SK-MEL-5 (cell line): ENCODE measurements around the gene SORCS2. TPM values are rescaled to one million over a fixed set of nuclear protein-coding genes. Genes with fewer than 3 reads are reported as not detected.

Experiments used
- DNase-seq: peaks from one replicate; pipeline ENCODE4 v3.0.0-alpha.2; 2016; ENCODE audit warnings: low read depth, low spot score
- in situ Hi-C: cut with HindIII; loops from 2 replicates; pipeline ENCODE4 v1.10.0; 2016; ENCODE audit warnings: low sequenced_read_pairs, high pct_unique_total_duplicates, low pct_unique_long_range_greater_than_20kb
- total RNA-seq: library from RNA; depleted of rRNA; stranded (reverse); fragments of >200 nt; shearing (Covaris generic); gene quantifications from 2 replicates; pipeline ENCODE4 v1.2.3, GENCODE V29; 2014

SORCS2 gene
- total RNA-seq, 1 experiment from 2014 or later: not detected

DNA sequence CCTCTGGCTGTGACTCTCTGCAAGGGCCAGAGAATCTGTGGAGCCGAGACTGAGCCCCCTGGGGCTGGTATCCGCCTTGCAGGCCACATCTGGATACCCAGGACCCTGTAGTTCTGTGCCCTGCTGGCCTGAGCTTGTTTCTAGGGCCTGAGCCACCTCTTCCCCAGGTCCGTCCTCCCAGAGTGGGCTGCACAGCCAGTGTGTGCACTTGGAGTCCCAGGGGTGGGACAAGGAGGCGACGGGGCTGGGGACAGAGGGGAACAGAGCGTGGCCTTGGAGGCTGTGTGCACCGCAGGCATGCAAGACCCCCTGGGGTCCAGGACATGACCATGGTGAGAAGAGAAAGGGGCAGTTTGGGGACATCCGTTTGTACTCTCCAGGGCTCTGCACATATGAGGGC is 105.5 kb downstream of the SORCS2 start:
- in situ Hi-C loops: no loop called here
- no peak for DNase-seq

DNA sequence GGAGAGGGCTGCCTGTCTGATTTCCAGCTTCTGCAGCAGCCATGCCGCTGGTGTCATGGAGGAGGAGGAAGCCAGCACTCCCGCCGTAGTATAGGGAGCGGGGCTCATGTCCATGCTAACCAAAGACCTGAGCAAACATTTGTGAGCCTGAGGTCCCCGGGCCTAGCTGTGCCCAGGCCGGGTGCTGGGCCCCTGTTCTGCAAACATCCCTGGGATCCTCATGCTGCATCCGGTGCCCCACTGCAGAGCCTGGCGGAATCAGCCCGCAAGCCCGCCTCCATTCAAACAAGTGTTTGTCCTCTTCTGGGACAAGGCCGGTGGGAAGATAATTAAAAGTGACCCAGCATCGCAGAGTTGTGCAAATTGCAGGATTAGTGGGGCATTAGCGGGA is 106.3 kb downstream of the SORCS2 start:
- in situ Hi-C loops: no loop called here
- DNase-seq: no peak

DNA sequence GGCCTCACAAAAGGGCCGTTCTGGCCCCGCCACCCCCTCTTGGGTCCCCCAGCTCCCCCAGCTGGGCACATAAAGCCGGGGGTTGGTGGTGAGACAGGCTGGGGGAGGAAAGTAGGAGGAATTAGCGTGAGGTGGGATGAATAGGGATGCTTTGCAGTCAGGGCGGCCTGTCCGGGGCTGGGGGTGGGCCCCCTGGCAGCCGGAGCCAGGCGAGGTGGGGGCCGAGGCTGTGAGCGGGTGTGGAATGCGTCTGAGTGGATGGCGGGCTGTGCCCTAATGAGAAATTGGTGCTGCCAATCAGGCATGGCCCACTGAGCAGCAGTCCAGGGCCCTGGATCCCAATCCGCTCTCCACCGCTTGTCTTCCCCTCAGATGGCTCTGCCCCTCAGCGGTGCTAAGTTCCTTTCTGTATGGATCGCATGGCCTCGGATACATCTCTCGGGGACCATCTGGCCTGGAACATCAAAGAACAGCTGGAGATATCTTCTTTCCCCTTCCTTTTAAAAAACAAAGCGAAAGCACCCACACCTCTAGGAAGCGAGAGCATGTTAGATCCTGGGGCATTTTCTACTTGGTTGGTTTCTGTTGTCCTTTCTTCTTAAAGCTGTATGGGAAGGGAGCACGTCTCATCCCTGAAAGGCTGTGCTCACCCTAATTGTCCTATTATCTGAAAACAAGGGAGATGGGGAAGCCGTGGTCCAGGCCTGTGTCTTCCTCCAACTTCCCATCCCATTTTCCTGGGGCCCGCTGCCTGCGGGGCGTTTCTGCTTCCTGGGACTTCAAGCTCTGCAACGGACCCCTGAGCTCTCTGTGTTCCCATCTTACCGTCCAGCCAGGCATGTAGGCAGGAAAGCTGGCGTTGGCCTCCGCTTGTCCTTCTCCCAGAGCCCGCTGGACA is 106.9 kb downstream of the SORCS2 start:
- in situ Hi-C loops: no loop called here
- no peak for DNase-seq

DNA sequence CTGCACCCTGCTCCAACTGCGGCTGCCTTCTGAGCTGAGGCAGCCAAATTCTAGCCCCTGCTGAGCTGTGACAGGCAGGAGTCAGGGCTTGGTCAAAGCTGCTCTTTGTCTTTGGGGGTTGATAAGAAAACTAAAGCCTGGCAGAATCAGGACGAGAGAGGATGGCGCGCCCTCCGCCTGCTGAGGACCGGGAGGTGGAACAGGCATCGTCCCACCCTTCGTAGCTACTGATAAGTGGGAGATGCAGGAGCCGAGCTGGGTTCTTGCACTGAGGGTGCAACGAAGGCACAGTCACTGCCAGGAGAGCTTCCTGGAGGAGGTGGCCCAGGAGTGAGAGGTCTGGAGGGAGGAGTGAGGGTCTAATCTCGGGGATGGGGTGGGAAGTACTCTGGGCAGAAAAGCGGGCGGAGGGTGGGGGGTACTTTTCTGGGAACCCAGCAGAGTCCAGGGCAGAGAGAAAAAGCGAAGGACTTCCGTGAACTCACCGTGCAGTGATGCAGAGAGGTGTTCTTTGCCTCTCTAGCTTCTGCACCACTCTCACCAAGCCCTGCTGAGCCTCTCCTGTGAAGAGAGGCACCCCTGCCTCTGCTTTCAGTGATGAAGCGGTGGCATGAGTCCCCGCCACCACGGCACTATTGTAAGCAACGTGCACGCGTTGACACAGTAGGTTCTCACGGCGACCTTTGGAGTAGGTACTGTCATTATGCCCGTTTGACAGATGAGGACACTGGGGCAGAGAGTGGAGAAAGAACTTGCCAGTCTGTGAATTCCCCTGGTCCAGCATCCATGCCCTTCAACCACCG is 107.8 kb downstream of the SORCS2 start:
- in situ Hi-C loops: no loop called here
- DNase-seq: no peak

DNA sequence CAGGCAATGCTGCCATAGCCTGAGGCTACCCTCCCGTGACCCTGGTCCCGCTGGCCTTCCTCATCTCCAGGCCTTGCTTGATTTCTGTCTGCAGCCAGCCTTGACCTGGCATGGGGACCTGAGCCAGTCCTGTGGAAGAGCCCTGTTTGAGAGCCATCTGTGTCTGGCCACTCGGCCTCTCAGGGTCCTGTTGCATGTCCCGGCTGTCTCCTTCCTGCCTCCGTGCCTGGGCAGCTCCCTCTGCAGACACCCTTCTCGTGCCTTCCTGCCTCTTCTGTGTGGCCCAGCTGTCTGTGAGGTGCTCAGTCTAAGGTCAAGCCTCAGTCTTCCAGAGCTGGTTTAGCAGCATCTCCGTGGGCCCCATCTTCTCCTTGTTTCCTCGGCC is 108.4 kb downstream of the SORCS2 start:
- in situ Hi-C loops: no loop called here

DNA sequence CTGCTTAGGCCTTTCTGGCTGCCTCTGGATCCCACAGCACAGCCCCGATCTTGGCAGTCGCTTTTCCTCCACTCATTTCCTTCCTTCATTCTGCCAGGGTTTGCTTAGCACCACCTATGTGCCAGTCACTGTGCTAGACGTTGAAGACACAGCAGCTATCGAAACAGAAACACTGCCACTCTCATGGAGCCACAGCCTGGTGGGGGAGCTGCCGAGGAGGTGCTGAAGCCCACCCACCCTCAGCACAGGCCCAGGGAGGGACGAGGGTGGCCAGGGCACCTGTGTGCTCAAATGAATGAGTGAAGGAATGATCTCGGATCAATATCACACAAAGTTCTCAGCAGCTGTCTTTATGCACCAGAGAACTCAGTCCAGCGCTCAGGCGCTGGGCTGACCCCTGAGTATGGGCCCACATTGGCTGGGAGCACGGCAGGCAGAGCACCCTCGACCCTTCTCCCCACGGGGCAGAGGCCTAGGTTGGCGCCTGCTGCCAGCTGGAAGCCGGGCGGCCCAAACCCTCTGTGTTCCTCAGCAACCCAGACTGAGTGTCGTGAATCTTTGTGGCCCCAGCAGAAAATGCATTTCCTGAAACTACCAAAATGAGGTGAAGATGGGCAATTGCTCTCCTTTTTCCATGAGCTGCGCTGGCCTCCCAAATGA is 108.9 kb downstream of the SORCS2 start:
- in situ Hi-C loops: no loop called here

More for the DNA sequence above, 108.4 kb downstream of the SORCS2 start:
- DNase-seq: no peak

DNA sequence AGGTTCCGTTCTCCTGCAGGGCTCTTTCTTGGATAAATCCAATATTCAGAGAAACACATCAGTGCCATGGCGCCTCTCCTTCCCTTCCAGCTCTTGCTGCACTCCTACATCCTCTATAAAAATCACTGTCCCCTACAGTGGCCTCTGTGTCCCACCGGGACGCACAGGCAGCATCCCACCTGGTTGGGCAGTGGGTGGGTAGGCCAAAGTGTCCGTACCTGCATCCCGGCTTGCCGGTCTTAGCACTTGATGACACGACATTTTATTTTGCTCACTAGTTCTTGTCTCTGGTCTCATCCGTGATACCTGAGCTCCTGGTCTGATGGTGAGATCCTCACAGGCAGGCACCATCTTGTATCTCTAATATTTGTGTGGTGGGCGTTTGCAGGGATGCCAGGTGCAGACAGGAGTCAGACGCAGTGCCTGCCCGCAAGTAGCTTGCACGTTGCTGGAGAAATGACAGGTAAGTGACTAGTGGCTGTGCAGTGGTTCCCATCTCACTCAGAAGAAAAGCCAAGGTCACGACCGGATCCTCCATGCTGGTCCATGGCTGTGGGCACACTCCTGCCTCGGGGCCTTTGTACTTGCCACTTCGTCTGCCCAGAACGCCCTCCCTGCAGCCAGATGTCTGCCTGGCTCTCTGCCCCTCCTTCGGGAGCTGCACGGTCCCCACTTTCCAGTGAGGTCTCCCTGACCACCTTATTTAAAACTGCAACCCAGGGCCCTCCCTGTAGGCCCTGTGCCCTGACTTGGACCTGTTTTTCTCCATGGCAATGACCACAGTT is 109.7 kb downstream of the SORCS2 start:
- no peak for DNase-seq
- in situ Hi-C loops: no loop called here

More for the DNA sequence above, 108.9 kb downstream of the SORCS2 start:
- DNase-seq: no peak

DNA sequence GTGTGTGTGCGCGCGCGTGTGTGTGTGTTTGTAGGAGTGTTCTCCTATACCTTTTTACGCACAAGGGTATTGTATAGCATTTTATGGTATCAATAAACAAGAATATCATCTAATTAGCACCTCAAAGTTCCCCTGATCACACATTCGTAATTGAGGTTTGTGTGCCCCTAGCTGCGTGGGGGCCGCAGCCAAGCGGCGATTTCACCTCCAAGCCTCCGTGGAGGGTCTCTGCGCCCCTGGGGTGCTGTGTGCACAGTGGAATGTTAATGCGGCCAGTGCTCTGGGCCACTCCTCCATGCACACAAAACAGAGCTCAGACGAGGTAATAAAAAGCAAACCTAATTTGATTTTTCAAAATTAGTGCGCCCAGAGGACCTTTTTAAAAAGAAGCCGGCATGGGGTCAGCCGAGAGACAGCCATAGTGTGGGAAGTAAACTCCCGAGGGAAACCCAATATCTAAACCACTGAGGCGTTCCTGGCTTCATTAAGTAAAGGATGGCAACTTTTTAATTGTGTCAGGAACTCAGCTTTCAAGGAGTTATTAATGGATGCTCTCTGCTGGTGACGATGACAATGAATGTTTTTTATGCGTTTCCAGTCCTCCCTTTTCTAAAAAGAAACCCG is 110.6 kb downstream of the SORCS2 start:
- no peak for DNase-seq
- in situ Hi-C loops: no loop called here

DNA sequence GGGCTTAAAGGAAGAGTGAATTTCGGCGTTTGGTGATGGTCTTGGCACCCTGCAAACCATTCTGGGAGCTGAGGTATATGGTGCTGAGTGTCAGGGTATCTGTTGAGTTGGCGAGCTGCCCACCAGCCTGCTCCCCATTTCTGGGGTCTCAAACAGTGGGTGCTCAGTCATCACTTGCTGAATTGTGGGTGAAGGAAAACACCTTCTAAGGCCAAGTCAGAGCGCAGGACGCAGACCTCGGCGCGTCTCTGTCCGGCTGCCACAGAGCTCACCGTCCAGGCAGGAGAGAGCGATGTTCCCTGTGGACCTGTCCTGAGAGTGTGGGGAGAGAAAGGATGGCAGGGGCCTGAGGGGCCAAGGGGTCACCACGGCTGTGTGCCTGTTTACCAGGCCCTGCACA is 111.2 kb downstream of the SORCS2 start:
- DNase-seq: no peak
- in situ Hi-C loops: no loop called here

DNA sequence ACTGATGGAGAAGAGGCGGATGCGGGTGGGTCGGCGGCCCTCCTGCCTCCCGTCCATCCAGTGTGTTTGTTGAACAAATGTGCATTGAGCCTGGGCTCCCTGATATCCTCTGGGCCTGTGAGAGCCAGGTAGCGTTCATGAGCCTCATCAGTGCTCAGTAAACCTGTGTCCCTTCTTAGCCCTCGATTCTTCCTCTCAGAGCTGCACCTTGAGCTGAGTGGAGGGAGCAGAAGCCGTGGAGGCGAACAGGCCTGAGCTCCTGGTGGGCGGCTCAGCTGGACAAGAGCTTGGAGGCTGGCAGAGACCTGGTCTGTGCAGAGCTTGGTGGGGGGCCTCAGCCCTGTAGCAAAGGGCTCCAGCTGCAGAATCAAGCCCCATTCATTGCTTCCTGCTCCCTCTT is 112.1 kb downstream of the SORCS2 start:
- DNase-seq: no peak
- in situ Hi-C loops: no loop called here

DNA sequence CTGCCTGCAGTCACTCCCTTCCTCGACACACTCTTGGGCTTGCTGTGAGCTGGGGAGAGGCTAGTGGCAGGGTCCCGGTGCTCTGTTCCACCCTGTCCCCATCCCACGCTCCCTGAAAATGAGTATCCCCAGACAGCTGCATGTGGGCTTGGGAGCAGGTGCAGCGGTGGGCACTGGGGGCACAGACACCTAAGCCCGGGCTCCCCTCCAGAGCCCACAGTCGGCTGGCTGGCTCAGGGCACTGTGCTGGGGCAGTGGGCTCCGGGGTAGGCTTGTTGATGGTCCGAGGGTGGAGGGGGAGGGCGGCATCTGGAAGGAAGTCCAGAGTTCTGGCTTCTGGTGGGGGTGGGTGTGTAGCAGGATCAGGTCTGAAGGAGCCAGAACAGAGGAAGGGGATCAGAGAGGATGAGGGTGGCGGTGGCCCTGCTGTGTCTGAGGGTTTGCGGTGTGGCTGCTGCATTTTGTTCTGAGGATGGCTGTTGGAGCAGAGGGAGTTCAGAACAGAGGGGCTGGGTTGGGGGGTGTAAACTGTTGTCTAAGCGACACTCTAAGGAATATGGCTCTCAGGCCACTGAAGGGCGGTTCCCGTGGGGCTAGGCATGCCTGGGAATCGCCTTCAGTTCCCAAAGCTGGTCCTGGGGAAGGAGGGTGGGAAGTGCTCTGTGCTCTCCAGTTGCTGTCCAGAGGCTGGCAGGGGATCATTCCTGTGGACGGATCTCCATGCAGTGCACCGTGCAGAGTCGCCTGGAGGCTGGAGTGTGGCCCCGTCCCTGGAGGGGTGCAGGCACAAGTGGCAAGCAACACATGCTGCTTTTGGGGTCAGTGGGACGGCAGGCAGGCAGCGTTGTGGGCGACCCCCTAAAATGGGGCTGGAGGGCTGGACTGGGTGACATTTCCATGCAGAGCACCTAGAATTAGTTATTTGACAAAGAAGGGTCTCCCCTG is 114.0 kb downstream of the SORCS2 start:
- no peak for DNase-seq
- in situ Hi-C loops: no loop called here

DNA sequence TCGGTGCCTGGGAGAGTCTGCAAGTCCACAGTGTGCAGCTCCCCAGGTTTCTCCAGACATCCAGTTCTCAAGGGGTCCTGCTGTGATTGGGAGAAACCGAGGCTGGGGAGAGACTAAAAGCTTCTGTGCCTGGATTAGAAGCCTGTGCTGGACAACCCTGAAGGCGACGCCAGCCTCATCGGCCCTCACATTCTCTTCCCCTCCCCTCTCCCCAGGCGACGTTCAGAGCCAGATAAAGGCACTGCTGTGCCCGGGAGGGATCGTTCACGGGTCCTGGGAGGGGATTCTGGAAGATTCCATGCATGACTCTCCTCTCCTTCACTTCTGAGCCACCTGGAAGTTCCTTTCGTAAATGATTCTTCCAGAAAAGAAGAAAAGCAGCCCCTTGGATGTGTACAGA is 114.6 kb downstream of the SORCS2 start:
- no peak for DNase-seq
- in situ Hi-C loops: no loop called here

DNA sequence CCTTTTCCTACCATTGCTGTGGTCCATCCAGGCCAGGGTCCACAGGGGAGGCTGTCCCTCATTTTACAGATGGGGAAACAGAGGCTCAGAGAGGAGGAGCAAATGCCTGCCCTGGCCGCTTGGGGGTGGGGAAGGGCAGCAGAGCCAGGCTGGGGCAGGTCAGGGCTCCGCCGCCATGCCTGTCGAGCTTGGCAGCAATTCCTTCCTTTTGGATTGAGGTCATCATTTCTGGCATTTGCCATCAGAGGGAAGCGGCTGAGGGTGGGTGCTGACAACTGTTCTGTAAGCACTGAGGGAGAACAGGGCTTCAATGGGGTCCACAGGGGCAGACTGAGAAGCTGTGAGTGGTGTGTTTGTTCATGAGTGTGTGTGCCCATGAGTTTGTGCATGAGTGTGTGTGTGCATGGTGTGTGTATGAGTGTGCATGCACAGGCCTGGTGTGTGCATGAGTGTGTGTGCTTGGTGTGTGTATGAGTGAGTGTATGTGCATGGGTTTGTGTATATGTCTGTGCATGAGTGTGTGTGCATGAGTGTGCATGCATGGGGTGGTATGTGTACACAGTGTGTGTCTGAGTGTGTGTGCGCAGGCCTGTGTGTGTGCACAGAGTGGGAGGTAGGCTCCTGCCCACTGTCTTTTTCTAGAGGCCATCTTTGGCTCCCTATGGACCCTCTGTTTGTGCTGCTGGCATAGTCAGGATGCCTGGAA is 115.2 kb downstream of the SORCS2 start:
- in situ Hi-C loops: no loop called here
- no peak for DNase-seq

DNA sequence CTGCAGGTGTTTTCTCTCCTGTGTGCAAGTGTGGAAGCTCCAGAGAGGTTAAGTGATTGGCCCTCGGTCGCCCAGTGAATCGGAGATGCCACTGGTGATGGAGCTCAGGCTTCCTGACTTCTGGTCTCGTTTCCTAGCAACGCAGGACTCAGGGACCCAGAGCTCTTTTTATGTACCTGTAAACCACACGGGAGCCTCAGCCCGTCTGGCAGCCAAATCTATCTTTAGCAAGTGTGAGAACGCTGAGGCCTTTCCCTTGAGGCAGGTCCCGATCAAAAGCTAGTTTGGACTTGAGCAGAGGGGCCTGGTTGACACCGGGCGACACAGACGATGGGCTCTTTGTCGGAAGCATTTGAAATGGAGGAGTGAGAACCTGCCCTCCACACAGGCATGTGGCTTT is 116.8 kb downstream of the SORCS2 start:
- no peak for DNase-seq
- in situ Hi-C loops: no loop called here

DNA sequence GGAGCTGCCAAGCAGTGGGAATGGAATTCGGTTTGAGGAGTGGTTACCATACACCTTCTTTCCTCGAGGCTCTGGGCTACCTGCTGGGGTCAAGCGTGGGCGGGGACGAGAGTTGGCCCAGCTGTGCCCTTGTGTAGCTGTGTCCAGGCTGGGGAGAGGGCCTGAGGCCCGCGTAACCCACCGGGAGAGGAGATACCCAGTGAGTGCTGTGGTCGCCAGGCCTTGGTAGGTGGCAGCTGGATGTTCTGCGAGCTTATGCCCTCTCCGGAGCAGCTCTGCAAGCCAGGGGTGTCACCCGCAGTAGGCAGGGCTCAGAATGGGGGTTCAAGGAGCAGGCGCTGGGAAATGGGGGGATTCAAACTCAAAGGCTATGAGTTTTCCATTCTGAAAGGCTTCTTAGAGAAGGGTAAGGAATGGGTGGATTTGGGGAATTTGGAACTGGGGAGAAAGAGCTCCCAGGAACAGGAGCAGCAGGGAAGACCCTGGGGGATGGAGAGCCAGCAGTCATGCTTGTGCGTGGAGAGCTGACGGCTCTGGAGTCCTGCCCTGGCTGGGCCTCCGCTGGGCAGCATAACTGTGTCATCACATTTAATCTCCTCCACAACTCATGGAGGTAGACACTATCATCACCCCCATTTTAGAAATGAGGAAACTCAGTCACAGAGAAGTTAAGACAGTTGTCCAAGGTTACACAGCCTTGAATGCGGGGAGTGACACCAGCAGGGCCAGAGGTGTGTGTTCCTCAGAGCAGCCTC is 117.5 kb downstream of the SORCS2 start:
- in situ Hi-C loops: no loop called here
- no peak for DNase-seq
